GM10266 (cell line): Measurements from ENCODE around the gene KLHL36.
"Not testable (repeated sequence)": the region's sequence is repeated elsewhere in the genome, so short reads cannot be mapped to it uniquely, and the experiment has no call there.

Experiments
- DNase-seq: peaks from one replicate; pipeline ENCODE4 v3.0.0; 2012; ENCODE audit errors: extremely low spot score
- CTCF ChIP-seq: IDR thresholded peaks from 2 replicates; pipeline ENCODE4 v1.5.1; 2012; ENCODE audit warnings: mild to moderate bottlenecking, low read depth; ENCODE audit not compliant: control insufficient read depth, insufficient read depth; ENCODE audit errors: missing control alignments

KLHL36 gene

GRCh38 chr16:84690088-84690819 is 41.9 kb downstream of the KLHL36 start:
- TF ChIP-seq CTCF, result no peak
- no peak for DNase-seq

- no peak for DNase-seq
- no peak for TF ChIP-seq CTCF
These were observed 44.3 kb downstream of the KLHL36 start for GRCh38 chr16:84692451-84693214.

GRCh38 chr16:84693869-84694268 is 45.6 kb downstream of the KLHL36 start:
- not testable (repeated sequence) for DNase-seq

- TF ChIP-seq CTCF, result no peak
- DNase-seq, result no peak
These were observed 46.7 kb downstream of the KLHL36 start for GRCh38 chr16:84694980-84695379.

GRCh38 chr16:84699147-84699711 is 50.9 kb downstream of the KLHL36 start:
- no peak for DNase-seq
- no peak for TF ChIP-seq CTCF

GRCh38 chr16:84699712-84700445 is 51.6 kb downstream of the KLHL36 start, which contains the start of gene USP10:
Gene USP10 (plus strand): TSS chr16:84700000. CDS start chr16:84700091, 91 bp downstream.
- TF ChIP-seq CTCF, result no peak
- DNase-seq, result peak; percentile 99
